HFF-Myc (cell line): Measurements from ENCODE around the gene RGS12.
"Not testable (repeated sequence)": the region's sequence is repeated elsewhere in the genome, so short reads cannot be mapped to it uniquely, and the experiment has no call there.

Source experiments
- DNase-seq: peaks from one replicate; pipeline ENCODE4 v3.0.0-alpha.2; 2011; ENCODE audit warnings: low read depth; ENCODE audit errors: extremely low read depth
- H3K4me3 ChIP-seq: replicated peaks from 2 replicates; pipeline ENCODE4 v1.5.1; 2011; ENCODE audit warnings: low read depth, mild to moderate bottlenecking, control low read depth, low read length
- TF ChIP-seq, protein P1 (sequence below): IDR thresholded peaks from 2 replicates; pipeline ENCODE4 v1.5.1; 2012; ENCODE audit warnings: mild to moderate bottlenecking, low read depth, low read length, control low read depth; ENCODE audit errors: missing control alignments

Gene RGS12

DNA sequence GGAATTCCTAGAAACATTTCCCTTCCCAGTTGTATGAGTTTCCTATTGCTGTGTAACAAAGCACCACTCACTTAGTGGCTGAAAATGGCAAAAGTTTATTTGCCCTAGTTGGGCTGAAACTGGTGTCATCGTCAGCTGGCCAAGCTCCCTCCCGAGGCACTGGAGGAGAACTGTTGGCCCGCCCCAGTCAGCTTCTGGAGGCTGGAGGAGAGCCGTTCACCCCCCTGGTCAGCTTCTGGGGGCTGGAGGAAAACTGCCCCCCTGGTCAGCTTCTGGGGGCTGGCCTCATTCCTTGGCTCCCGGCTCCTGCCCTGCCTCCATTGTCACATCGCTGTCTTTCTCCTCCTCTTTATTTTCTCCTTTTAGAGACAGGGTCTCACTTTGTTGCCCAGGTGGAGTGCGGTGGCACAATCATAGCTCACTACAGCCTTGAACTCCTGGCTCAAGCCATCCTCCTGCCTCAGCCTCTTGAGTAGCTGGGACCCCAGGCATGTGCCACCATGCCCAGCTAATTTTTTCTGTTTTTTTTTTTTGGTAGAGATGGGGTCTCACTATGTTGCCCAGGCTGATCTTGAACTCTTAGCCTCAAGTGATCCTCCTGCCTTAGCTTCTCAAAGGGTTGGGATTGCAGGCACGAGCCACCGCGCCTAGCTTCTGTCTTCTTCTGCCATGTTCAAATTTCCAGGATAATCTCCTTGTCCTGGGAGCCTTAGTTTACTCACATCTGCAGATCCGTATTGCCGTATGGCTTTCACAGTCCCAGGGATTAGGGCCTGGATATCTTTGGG is 3.2 kb downstream of the RGS12 start:
- TF ChIP-seq, protein P1, sequence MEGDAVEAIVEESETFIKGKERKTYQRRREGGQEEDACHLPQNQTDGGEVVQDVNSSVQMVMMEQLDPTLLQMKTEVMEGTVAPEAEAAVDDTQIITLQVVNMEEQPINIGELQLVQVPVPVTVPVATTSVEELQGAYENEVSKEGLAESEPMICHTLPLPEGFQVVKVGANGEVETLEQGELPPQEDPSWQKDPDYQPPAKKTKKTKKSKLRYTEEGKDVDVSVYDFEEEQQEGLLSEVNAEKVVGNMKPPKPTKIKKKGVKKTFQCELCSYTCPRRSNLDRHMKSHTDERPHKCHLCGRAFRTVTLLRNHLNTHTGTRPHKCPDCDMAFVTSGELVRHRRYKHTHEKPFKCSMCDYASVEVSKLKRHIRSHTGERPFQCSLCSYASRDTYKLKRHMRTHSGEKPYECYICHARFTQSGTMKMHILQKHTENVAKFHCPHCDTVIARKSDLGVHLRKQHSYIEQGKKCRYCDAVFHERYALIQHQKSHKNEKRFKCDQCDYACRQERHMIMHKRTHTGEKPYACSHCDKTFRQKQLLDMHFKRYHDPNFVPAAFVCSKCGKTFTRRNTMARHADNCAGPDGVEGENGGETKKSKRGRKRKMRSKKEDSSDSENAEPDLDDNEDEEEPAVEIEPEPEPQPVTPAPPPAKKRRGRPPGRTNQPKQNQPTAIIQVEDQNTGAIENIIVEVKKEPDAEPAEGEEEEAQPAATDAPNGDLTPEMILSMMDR: no peak
- DNase-seq: no peak
- no peak overlapping the region for H3K4me3 ChIP-seq

DNA sequence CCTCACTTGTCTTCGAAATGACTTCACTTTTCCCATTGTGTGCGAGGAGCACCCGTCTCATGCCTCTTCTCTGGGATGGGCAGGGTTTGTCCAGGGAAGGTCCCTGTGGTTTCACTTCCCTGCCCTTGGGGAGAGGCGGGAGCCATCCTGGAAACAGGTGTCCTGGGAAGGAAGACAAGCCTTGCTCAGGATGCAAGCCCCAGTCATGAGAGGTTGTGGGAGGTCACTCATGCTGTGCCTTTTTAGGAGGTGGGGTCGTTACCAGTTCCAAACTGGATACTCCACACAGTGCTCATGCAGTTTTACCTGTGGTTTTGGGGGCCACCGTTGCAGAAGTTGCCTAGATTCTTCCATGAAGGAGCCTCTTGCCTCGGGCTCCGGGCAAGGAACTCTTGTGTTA is 3.8 kb downstream of the RGS12 start:
- no peak overlapping the region for H3K4me3 ChIP-seq
- DNase-seq: no peak
- TF ChIP-seq, protein P1: no peak

DNA sequence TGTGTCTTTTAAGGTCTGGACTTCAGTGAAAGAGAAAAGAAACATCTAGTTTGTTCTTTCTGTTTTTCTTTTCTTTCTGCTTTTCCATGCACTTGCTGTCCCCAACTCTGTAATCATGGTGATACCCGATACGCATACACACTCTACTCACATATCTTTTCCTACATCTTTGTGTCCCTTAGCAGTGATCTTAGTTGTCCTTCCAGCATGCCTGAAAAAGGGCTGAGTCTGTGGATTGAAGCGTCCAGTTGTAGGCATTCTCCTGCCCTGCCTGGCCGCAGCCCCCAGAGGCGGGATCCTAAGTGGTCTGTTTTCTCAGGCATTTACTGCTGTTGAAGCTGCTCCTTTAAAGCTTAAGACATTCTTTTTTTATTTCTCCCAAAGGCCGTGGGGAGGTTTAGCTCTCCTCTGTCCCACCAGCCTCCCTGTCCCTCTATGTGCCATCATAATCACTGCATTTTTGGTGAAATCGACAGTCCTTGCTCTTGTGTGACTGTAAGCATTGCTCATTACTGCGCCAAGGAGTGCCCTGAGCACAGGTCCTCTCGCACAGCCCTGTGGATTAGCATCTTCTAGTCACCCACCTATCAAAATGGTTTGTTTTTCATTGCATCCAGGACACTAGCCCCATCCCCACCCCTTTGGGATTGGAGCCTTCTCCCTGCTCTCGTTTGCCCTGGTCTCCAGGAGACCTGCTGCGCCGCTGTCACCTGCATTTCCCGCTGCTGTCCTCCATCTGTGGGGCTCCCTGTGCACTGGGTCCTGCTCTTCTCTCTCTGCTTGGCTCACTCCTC is 4.4 kb downstream of the RGS12 start:
- no peak for DNase-seq
- H3K4me3 ChIP-seq: no peak overlapping the region

DNA sequence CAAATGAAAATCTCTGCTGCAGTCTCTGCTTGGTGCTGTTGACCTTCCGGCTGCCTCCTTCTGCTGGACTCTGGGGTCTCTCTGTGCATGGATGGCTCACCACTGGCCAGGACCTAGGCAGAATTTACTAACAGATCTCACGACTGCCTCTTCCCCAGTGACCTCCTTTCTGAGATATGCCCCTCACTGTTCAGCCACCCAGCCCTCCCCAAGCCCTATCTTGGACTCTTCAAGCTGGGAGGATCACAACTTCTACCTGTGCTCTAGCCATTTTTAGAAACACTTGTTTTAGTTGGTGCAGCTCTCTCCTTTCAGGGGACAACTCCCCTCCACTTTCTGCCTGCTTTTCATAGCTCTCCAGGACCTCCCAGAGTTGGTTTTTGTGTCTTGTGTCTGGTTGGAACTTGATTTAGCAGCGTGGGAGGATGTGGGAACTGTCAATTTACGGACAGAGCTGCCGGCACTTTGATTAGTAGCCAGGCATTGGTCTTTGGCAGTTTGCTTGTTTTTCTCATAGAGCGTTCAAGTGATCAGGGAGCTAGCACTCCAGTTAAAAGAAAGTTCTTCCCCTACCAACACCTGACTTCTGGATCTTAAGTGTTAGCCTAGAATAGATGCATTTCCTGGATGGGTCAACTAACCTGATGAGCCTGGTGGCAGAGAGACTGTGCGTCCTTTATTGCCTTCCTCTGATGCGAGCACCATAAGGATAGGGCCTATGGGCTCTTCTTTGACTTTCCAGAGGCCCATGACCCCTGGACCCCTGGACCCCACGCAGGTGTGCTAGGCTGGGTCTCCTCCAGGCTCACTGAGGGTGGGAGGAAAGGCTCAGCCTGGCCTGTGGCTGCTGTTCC is 6.5 kb downstream of the RGS12 start:
- DNase-seq: no peak
- TF ChIP-seq, protein P1: no peak
- H3K4me3 ChIP-seq: no peak overlapping the region

More for the DNA sequence above, 4.4 kb downstream of the RGS12 start:
- TF ChIP-seq, protein P1: no peak

DNA sequence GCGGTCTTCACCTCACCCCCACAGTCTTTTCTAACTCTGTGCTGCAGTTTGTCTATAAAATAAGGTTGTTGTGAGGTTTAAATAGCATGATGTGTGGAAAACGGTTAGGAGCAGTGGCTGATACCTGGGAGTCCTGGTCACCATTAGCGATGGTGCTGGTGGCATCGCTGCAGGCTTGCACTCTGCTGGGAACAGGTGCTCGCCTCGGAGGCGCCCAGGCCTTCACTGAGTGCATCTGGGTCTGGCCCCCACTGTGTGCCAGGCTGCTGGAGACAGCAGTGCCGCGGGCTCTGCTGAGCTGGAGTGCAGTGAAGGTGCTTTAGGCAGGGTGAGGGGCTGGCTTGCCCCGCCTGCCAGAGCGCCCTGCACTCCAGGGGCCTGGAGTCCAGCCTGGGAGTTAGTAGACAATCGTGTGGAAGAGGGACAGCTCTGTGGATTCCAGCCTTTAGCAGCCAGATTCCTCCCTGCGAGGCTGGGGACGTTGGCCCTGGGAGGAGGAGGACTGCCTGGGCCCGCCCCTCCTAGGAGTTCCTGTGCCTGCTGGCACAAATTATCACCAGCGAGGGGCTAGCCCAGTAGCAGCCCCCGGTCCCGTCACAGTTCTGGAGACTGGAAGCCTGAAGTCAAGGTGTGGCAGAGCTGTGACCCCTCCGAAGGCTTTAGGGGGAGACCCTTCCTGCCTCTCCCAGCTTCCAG is 7.3 kb downstream of the RGS12 start:
- TF ChIP-seq, protein P1: no peak
- H3K4me3 ChIP-seq: no peak overlapping the region
- DNase-seq: no peak

DNA sequence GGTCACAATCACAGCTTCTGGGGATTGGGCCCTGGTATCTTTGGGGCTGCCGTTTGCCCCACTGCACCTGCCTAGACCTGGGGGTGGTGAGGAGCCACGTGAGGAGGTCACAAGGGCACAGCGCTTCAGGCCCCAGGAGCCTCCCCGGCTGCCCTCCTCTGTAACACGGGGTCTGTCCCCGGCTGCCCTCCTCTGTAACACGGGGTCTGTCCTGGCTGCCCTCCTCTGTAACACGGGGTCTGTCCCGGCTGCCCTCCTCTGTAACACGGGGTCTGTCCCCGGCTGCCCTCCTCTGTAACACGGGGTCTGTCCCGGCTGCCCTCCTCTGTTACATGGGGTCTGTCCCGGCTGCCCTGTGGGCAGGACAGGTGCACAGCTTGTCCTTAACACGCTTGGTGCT is 8.1 kb downstream of the RGS12 start:
- not testable (repeated sequence) for DNase-seq, H3K4me3 ChIP-seq
